GM21390 (cell line): ENCODE data around the gene KRTAP12-1.
"Not testable (repeated sequence)": the region's sequence is repeated elsewhere in the genome, so short reads cannot be mapped to it uniquely, and the experiment has no call there.

Experiments used
- ATAC-seq: cut with Tn5 transposase; IDR thresholded peaks from one replicate; pipeline ENCODE4 v1.9.1; 2021; ENCODE audit not compliant: unreplicated experiment

KRTAP12-1 gene

GRCh38 chr21:44647222-44647552, 34.8 kb downstream of the KRTAP12-1 start:
- no peak for ATAC-seq

DNA sequence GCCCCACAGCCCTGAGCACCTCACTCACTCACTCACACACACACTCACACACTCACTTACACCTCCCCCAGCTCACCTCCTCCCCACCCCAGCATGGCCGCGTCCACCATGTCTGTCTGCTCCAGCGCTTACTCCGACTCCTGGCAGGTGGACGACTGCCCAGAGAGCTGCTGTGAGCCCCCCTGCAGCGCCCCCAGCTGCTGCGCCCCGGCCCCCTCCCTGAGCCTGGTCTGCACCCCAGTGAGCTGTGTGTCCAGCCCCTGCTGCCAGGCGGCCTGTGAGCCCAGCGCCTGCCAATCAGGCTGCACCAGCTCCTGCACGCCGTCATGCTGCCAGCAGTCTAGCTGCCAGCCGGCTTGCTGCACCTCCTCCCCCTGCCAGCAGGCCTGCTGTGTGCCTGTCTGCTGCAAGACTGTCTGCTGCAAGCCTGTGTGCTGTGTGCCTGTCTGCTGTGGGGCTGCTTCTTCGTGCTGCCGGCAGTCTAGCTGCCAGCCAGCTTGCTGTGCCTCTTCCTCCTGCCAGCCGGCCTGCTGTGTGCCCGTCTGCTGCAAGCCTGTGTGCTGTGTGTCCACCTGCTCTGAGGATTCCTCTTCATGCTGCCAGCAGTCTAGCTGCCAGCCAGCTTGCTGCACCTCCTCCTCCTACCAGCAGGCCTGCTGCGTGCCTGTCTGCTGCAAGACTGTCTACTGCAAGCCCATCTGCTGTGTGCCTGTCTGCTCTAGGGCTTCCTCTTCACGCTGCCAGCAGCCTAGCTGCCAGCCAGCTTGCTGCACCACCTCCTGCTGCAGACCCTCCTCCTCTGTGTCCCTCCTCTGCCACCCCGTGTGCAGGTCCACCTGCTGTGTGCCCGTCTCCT, 35.4 kb downstream of the KRTAP12-1 start, which contains the start of gene KRTAP10-11:
TSS of gene KRTAP10-11 (plus strand) at position 49 of the 856 bp plus-strand sequence. CDS start at position 94, 45 bp downstream.
- not testable (repeated sequence) for ATAC-seq

- ATAC-seq, result no peak
Observed at GRCh38 chr21:44644878-44645277, 37.1 kb downstream of the KRTAP12-1 start.

GRCh38 chr21:44643741-44644310, 38.1 kb downstream of the KRTAP12-1 start:
- no peak for ATAC-seq

DNA sequence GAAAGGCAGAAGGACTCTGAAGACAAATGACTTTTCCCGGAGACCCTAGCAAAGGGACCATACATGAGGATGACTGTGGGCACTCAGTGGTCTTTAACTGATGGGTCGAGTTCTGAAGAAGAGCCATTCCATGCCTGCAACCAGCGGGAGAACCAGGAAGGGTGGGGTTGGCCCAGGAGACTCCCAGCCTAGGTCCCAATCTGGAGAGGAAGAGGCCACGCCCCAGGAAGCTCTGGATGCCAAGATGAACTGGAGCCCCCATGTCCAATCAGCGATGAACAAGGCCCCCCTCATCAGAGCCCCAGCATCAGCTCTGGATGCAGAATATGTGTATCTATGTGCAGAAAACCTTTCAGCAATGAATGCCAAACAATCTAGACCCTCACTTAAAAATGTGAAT, 41.2 kb downstream of the KRTAP12-1 start:
- ATAC-seq, result no peak

GRCh38 chr21:44639331-44639655, 42.7 kb downstream of the KRTAP12-1 start:
- no peak for ATAC-seq

GRCh38 chr21:44638506-44639330, 43.2 kb downstream of the KRTAP12-1 start:
- ATAC-seq, result not testable (repeated sequence)

DNA sequence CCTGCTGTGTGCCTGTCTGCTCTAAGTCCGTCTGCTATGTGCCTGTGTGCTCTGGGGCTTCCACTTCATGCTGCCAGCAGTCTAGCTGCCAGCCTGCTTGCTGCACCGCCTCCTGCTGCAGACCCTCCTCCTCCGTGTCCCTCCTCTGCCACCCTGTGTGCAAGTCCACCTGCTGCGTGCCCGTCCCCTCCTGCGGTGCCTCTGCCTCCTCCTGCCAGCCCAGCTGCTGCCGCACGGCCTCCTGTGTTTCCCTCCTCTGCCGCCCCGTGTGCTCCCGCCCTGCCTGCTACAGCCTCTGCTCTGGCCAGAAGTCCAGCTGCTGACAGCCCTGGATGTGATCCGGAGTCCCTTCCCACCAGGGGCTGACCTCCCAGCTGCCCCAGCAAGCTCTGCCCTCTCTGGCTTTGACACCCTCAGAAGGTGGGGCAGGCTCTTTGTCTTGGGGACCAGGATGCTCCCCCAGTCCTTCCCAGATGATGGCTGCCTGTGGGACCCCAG, 44.1 kb downstream of the KRTAP12-1 start:
- ATAC-seq, result not testable (repeated sequence)

GRCh38 chr21:44637018-44637850, 44.7 kb downstream of the KRTAP12-1 start, which contains the start of gene KRTAP10-10:
TSS of gene KRTAP10-10 (plus strand) at chr21:44637356. CDS start at chr21:44637418, 62 bp downstream.
- ATAC-seq, result no peak

DNA sequence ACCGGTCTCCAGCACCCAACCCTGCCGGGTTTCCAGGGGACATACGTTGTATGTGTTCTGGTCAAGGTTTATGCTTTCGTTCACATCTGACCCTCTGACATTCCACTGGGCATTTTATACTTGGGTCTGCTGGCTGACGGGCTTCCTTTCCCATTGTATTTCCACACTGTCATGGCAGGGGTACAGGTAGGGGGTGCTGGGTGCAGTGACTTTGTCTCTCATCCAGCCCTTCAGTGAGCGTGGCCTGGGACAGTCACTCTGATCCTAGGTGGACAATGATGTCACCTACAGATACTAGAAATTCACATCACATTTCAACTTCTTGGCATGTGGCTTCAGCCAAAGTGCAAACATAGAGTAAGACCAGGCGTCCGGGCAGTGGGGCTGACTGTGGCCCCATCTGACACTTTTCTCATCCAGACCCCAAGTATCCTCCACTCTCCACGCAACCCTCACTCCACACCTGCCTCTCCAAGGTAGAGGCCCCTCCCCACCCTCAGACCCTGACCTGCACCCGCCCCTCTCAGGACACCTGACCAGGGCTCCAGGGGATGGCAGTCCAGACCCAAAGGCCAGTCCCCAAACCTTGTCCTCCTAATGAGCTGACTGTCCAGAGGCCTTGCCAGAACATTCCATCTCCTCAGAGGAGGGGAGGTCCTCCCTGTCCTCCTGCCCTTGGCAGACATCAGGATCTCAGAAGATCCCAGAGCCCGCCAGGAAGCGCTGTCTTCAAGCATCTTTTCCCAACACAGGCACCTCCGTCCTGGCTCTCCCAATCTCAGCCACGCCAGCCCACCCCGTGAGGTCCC, 45.5 kb downstream of the KRTAP12-1 start:
- no peak for ATAC-seq

DNA sequence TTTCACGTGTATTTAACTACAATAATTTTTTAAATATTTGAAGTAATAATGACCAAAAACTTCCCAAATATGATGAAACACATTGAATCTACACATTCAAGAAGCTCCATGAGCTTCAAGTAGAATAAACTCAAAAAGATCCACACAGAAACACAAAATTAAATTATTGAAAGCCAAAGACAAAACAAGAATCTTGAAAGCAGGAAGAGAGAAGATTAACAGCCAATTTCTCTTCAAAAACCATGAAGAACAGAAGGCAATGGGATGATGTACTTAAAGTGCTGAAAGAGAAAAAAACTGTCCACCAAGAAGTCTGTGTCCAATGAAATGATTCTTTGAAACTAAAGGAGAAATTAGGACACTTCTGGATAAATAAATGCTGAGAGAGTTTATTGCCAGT, 49.9 kb downstream of the KRTAP12-1 start:
- ATAC-seq, result no peak
